HG02571 (cell line): ENCODE measurements around the gene PEAK1.

ENCODE experiments used
- ATAC-seq: cut with Tn5 transposase; IDR thresholded peaks from one replicate; pipeline ENCODE4 v1.9.1; 2021; ENCODE audit warnings: mild to moderate bottlenecking, moderate library complexity; ENCODE audit not compliant: unreplicated experiment

Gene PEAK1

DNA sequence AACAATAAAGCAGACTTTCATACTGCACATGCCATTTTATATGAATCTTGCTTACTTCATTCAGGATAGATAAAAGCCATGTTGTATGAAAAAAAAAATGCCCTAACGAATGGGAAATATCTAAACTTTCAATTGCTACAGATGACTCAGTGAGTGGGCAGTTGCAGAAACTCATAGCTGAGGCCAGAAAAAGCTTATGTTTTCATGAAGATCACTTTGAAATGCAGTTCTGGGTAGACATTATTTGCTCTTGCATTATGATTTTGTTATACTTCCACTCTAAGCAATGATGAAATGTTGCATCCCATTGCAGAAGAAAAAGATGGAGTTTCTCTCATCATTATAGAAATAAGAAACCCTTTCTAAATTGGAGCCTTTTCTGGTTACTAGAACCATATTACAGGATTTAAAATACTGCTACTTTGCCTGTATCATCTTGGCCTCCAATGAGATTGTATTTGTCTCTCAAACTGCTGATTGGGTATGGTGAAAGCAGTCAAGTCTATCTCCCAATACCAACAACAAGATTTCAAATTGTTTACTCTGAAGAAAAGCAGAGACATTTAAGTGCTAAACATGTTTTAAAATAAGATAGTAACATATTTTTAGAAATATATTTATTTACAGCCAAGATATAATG is 17.0 kb downstream of the PEAK1 start:
- ATAC-seq, result no peak

DNA sequence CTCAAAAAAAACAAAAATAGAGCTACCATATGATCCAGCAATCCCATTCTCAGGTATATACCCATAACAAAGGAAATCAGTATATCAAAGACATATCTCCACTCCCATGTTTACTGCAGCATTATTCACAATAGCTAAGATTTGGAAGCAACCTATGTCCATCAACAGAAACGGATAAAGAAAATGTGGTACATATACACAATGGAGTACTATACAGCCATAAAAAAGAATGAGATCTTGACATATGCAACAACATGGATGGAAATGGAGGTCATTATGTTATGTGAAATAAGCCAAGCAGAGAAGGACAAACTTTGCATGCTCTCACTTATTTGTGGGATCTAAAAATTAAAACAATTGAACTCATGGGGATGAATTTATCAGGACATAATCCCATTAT is 19.6 kb downstream of the PEAK1 start:
- no peak for ATAC-seq

GRCh38 chr15:77398927-77399326 is 21.0 kb downstream of the PEAK1 start:
- ATAC-seq, result no peak

- no peak for ATAC-seq
Measured at GRCh38 chr15:77396692-77397091, 23.2 kb downstream of the PEAK1 start.

DNA sequence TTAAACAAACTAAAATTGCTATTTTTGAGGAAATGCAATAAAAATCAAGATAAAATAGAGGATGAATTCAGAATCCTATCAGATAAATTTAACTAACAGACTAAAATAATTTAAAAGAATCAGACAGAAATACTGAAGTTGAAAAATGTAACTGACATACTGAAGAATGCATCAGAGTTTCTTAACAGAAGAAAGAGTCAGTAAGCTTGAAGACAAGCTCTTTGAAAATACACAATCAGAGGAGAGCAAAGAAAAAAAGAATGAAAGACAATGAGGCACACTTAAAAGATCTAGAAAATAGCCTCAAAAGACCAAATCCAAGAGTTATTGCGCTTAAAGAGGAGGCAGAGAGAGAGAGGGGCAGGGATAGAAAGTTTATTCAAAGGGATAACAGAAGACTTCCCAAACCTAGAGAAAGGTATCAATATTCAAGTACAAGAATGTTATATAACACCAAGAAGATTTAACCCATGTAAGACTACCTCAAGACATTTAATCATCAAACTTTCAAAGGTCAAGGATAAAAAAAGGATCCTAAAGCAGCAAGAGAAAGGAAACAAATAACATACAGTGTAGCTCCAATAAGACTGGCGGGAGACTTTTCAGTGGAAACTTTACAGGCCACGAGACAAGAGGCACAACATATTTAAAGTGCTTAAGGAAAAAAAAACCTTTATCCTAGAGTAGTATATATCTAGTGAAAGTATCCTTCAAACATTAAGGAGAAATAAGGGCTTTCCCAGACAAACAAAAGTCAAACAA is 24.7 kb downstream of the PEAK1 start:
- ATAC-seq, result no peak

DNA sequence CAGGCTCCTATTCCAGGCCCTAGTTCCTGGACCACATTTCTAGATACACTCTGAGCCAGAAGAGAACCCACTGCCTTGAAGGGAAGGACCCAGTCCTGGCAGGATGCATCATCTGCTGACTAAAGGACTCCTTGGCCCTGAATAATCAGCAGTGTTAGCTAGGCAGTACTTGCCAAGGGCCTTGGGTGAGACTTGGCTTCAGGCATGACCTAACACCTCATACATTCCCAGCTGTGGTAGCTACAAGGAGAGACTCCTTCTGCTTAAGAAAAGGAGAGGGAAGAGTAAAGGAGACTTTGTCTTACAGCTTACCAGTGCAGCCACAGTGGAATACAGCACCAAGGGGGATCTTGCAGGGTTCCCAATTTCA is 26.4 kb downstream of the PEAK1 start:
- no peak for ATAC-seq

DNA sequence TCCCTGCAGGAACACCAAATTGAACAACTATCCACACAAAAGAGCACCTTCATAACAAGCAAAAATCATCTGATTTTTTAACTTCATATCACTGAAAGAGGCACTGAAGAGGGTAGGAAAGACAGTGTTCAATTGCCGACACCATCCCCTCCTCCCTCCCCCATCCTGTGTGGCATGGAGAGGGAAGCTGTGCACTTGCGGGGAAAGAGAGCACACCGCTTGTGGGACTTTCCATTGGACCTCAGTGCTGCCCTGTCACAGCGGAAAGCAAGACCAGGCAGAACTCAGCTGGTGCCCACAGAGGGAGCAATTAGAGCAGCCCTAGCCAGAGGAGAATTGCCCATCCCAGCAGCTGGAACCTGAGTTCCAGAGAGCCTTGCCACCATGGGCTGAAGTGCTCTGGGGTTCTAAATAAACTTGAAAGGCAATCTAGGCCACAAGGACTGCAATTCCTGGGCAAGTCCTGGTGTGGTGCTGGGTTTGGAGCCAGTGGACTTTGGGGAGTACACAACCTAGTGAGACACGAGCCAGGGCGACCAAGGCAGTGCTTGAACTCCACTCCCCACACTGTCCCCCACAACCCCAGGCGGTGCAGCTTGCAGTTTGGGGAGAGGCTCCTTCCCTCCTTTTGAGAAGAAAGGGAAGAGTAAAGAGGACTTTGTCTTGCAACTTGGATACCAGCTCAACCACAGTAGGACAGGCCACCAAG is 27.0 kb downstream of the PEAK1 start:
- ATAC-seq, result no peak

DNA sequence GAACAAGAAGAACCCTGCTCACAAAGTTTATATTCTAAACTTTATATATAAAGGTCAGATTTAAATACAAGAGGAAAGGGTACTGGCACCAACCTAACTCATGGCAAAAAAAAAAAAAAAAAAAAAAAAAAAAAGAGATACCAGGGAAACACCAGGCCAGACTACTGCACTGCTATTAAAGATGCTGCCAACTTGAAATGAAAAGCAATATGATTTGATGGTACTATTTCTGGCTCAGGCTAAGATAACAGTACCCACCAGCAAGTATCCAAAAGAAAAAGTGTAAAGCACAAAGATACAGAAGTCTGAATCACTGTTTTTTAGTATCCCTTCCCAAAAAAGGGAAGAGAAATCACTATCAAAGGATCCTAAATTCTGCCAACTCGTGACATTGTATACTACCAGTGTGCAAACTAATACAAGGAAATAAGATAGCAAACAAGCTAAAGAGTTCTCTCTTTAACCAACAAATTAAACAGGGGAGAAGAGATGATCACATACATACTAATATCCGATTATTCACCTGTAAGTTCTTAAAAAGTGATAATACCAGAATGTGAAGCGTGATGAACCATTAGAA is 28.4 kb downstream of the PEAK1 start:
- no peak for ATAC-seq

DNA sequence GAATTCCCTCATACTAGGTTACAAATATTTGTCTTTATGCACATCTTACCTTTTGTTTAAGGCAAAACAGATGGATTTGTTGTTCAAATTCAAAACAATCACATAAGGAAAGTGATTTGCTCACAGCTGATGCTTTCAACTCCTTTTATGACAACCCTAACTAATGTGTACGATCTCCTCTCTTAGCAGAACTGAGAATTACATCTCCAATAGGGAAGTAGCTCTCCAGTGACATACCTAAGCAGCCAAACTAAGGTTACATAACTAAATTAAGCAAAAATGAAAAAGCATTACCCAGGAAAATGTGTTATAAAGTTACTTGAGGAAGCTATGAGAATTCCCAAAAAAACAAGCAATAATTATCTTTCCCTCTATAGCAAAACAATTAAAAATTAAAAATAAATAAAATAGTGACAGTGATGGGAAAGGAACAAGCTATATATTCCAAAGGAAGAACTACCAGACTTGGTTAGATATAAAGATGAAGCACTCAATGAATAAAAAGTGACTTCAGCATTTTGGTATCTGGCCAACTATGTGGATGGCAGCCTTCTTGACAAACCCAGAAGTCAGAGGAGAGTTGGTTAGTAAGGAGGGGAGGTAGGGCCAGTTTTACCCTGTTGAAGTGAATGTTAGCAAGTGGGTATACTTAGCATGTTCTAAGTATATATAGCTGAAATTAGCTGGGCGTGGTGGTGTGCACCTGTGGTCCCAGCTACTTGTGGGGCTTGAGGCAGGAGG is 32.4 kb downstream of the PEAK1 start:
- ATAC-seq, result no peak

GRCh38 chr15:77386626-77387025 is 33.3 kb downstream of the PEAK1 start:
- no peak for ATAC-seq

DNA sequence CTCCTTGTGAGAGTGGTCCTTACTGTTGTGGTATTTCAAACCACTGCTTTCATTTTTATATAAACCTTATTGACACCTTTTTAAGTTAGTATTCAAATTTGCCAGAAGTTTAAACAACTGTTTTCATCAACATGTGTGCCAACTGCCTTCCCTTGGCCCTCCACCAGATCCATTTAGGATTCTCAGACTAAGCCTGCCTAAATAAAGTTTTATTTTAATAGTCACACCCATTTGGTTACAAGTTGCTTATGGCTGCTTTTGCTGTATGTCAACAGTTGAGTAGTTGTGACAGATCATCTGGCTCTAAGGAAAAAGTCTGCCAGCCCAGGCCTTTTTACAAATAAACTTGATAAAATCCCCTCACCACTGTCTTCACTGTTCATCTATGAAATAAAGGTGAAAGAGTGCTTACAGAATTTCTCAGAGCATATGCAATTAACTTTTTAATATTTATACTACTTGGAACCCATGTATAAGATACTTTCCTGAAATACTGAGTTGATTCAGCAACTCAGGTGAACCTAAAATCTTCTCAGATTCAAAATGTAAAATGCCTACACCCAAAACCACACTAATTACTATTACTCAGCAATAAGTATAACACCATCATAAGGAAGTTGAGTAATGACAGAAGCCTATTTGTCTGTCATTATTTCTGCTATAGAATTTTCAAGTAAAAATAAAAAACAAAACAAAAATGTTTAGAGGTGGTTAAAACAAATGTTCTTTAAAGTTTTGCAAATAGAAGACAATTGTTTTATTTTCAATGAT is 35.1 kb downstream of the PEAK1 start:
- ATAC-seq, result no peak

GRCh38 chr15:77384086-77384485 is 35.8 kb downstream of the PEAK1 start:
- no peak for ATAC-seq

GRCh38 chr15:77380033-77380432 is 39.9 kb downstream of the PEAK1 start:
- ATAC-seq, result no peak

GRCh38 chr15:77376770-77377169 is 43.1 kb downstream of the PEAK1 start:
- ATAC-seq, result no peak

DNA sequence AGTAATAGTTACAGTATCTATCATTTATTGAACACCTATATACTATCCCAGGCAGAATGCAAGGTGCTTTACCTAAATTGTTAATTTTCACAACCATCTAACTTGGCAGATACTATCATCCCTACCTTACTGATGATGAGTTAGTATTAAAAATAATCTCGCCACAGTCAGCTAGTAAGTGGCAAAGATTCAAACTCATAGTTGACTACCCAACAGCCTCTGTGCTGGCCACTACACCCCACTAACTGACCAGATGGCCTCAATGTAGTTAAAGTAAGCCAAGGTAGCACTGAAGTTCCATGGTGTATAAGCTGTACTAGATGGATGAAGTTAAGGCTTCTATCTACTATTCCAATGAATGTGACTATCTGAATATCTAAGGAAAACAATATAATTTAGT is 44.8 kb downstream of the PEAK1 start:
- ATAC-seq, result no peak

GRCh38 chr15:77373441-77373840 is 46.5 kb downstream of the PEAK1 start:
- no peak for ATAC-seq

- ATAC-seq, result no peak
Measured at GRCh38 chr15:77371850-77372563, 47.9 kb downstream of the PEAK1 start.

DNA sequence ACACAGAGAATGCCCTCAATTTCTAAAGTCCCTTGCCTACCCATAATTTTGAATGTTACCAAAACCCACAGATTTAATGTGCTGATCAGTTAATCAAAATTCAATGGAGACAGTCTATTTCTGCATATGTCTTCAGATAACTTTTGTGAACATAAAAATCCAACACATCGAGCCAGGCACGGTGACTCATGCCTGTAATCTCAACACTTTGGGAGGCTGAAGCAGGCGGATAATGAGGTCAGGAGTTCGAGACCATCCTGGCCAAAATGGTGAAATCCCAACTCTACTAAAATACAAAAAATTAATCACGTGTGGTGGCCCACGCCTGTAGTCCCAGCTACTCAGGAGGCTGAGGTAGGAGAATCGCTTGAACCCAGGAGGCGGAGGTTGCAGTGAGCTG is 49.3 kb downstream of the PEAK1 start:
- ATAC-seq, result no peak

- ATAC-seq, result no peak
Measured at GRCh38 chr15:77369168-77369567, 50.7 kb downstream of the PEAK1 start.

DNA sequence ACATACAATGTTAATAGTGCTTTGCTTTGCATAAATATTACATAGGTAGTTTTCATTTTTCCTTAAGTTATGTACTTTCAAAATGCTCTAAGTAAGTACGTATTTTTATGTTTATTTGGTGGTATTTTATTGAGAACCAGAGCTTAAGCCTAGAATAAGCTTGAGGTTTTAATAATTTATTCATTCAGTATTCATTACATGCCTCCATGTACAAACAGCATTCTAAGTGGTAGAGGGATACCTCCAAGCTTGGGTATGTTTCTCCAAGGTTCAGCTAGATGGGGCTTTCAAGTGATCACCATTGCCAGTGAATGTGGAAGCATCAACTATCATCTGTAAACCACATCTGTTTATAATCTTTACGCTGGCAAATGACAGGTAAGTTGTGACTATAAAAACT is 52.3 kb downstream of the PEAK1 start:
- ATAC-seq, result no peak
